ENCODE measurements around the gene PPP3CA. TPM values are rescaled to one million over a fixed set of nuclear protein-coding genes. Genes with fewer than 3 reads are reported as not detected.

The PPP3CA gene
- total and polyA plus RNA-seq, 8 donors = 38.8 to 58.6 (median 54.8) TPM

- intact Hi-C loops (cut with DNase I) = no loop called here
- no peak overlapping the region for H3K27ac ChIP-seq
- no peak for ATAC-seq
- TF ChIP-seq CTCF (IDR thresholded peaks at IDR 0.05) = no peak
- H3K4me1 ChIP-seq = peaks cover 0 to 3% of the 10 kb centered on the region in 2 donors
- DNase-seq = no peak
- H3K4me3 ChIP-seq = no peak overlapping the region
- no peaks in the 10 kb centered on the region for H3K27me3 ChIP-seq
- H3K36me3 ChIP-seq = peaks cover 0 to 5% of the 10 kb centered on the region in 2 donors
- no peaks in the 10 kb centered on the region for H3K9me3 ChIP-seq
These were observed 273.0 kb downstream of the PPP3CA start for GRCh38 chr4:101074326-101074725.

- Histone ChIP-seq H3K9me3 (no peaks in the 10 kb centered on the region), H3K27ac (no peak overlapping the region), H3K4me1 (peaks cover 0 to 3% of the 10 kb centered on the region in 2 donors), H3K27me3 (no peaks in the 10 kb centered on the region), H3K4me3 (no peak overlapping the region), H3K36me3 (no peaks in the 10 kb centered on the region)
- ATAC-seq = no peak
- TF ChIP-seq CTCF (IDR thresholded peaks at IDR 0.05) = no peak
- DNase-seq = no peak
- intact Hi-C loops (cut with DNase I) = no loop called here
These were observed 276.1 kb downstream of the PPP3CA start for GRCh38 chr4:101071241-101071640.

- DNase-seq = no peak
- H3K36me3 ChIP-seq = no peaks in the 10 kb centered on the region
- intact Hi-C loops (cut with DNase I) = no loop called here
- no peak for ATAC-seq
- H3K4me1 ChIP-seq = no peaks in the 10 kb centered on the region
- no peaks in the 10 kb centered on the region for H3K27me3 ChIP-seq
- no peak overlapping the region for H3K27ac ChIP-seq
- no peak overlapping the region for H3K4me3 ChIP-seq
- no peak for TF ChIP-seq CTCF (IDR thresholded peaks at IDR 0.05)
- no peaks in the 10 kb centered on the region for H3K9me3 ChIP-seq
These were observed 279.2 kb downstream of the PPP3CA start for GRCh38 chr4:101068115-101068514.

GRCh38 chr4:101067383-101067782, 279.9 kb downstream of the PPP3CA start:
- ATAC-seq = no peak
- H3K27ac ChIP-seq = no peak overlapping the region
- H3K36me3 ChIP-seq = no peaks in the 10 kb centered on the region
- H3K4me1 ChIP-seq = no peaks in the 10 kb centered on the region
- intact Hi-C loops (cut with DNase I) = no loop called here
- DNase-seq = no peak
- no peak for TF ChIP-seq CTCF (IDR thresholded peaks at IDR 0.05)
- no peak overlapping the region for H3K4me3 ChIP-seq
- no peaks in the 10 kb centered on the region for H3K9me3 ChIP-seq
- H3K27me3 ChIP-seq = no peaks in the 10 kb centered on the region

- H3K27me3 ChIP-seq = no peaks in the 10 kb centered on the region
- H3K9me3 ChIP-seq = no peaks in the 10 kb centered on the region
- TF ChIP-seq CTCF (IDR thresholded peaks at IDR 0.05) = no peak
- ATAC-seq = no peak
- H3K4me3 ChIP-seq = no peak overlapping the region
- H3K36me3 ChIP-seq = no peaks in the 10 kb centered on the region
- H3K27ac ChIP-seq = no peak overlapping the region
- no peaks in the 10 kb centered on the region for H3K4me1 ChIP-seq
- intact Hi-C loops (cut with DNase I) = no loop called here
- no peak for DNase-seq
These were observed 280.6 kb downstream of the PPP3CA start for GRCh38 chr4:101066626-101067170.
